Trophoblast cell (in vitro differentiated cells and primary cell): ENCODE results near the gene GJB4.
"Not testable (repeated sequence)": the region's sequence is repeated elsewhere in the genome, so short reads cannot be mapped to it uniquely, and the experiment has no call there.

Source experiments
- DNase-seq, 2 donors: peaks; one replicate each; pipeline ENCODE4 v3.0.0-alpha.2; 2016
- H2AFZ ChIP-seq: 2 replicates; pipeline ENCODE4 v1.6.1; 2013; ENCODE audit warnings: low read length, moderate library complexity, mild to moderate bottlenecking; ENCODE audit not compliant: insufficient read depth, poor library complexity
- H2AK5ac ChIP-seq: 2 replicates; pipeline ENCODE4 v1.6.1; 2013; ENCODE audit warnings: mild to moderate bottlenecking, low read length
- H2BK120ac ChIP-seq: 2 replicates; pipeline ENCODE4 v1.6.1; 2013; ENCODE audit warnings: low read length, mild to moderate bottlenecking, moderate library complexity; ENCODE audit not compliant: insufficient read depth, poor library complexity
- H2BK12ac ChIP-seq: 2 replicates; pipeline ENCODE4 v1.6.1; 2013; ENCODE audit warnings: mild to moderate bottlenecking, low read length, moderate library complexity
- H2BK5ac ChIP-seq: 2 replicates; pipeline ENCODE4 v1.6.1; 2013; ENCODE audit warnings: low read length, low read depth, moderate library complexity, mild to moderate bottlenecking; ENCODE audit not compliant: poor library complexity
- H3K14ac ChIP-seq: 2 replicates; pipeline ENCODE4 v1.6.1; 2013; ENCODE audit warnings: mild to moderate bottlenecking, low read length
- H3K18ac ChIP-seq: 2 replicates; pipeline ENCODE4 v1.6.1; 2013; ENCODE audit warnings: mild to moderate bottlenecking, low read length
- H3K23ac ChIP-seq: 2 replicates; pipeline ENCODE4 v1.6.1; 2013; ENCODE audit warnings: low read length
- H3K27ac ChIP-seq: 2 replicates; pipeline ENCODE4 v1.5.1; 2013; ENCODE audit warnings: low read depth, mild to moderate bottlenecking, inconsistent platforms, low read length, moderate library complexity
- H3K27me3 ChIP-seq: 2 replicates; pipeline ENCODE4 v1.6.1; 2013; ENCODE audit warnings: inconsistent platforms, mild to moderate bottlenecking, low read length, moderate library complexity; ENCODE audit not compliant: insufficient read depth
- H3K36me3 ChIP-seq, 2 experiments: 1 replicate in 1 of 2; 2 replicates in 1 of 2; pipeline ENCODE4 v1.6.1; 2013; ENCODE audit warnings: low read length in 2 of 2, mild to moderate bottlenecking in 2 of 2, moderate library complexity in 1 of 2; ENCODE audit not compliant: insufficient read depth in 2 of 2, control insufficient read depth in 1 of 2
- H3K4ac ChIP-seq: 2 replicates; pipeline ENCODE4 v1.6.1; 2013; ENCODE audit warnings: low read depth, mild to moderate bottlenecking, low read length, moderate library complexity
- H3K4me1 ChIP-seq, 2 experiments: 1 replicate in 1 of 2; 2 replicates in 1 of 2; pipeline ENCODE4 v1.6.1; 2013; ENCODE audit warnings: low read length in 2 of 2, mild to moderate bottlenecking in 2 of 2, moderate library complexity in 1 of 2; ENCODE audit not compliant: insufficient read depth in 2 of 2, control insufficient read depth in 1 of 2
- H3K4me2 ChIP-seq: 2 replicates; pipeline ENCODE4 v1.6.1; 2013; ENCODE audit warnings: inconsistent platforms, mild to moderate bottlenecking, low read length, moderate library complexity
- H3K4me3 ChIP-seq: 2 replicates; pipeline ENCODE4 v1.5.1; 2013; ENCODE audit warnings: mild to moderate bottlenecking, low read depth, low read length, inconsistent platforms
- H3K79me1 ChIP-seq: one replicate; pipeline ENCODE4 v1.6.1; 2013; ENCODE audit warnings: low read length
- H3K79me2 ChIP-seq: 2 replicates; pipeline ENCODE4 v1.6.1; 2013; ENCODE audit warnings: low read length, mild to moderate bottlenecking; ENCODE audit not compliant: control insufficient read depth, insufficient read depth, poor library complexity
- H3K9ac ChIP-seq: 2 replicates; pipeline ENCODE4 v1.6.1; 2013; ENCODE audit warnings: mild to moderate bottlenecking, low read length
- H3K9me3 ChIP-seq: 2 replicates; pipeline ENCODE4 v1.6.1; 2013; ENCODE audit warnings: low read depth, mild to moderate bottlenecking, control low read depth, inconsistent platforms, low read length; ENCODE audit not compliant: insufficient read depth
- H4K12ac ChIP-seq: 2 replicates; pipeline ENCODE4 v1.6.1; 2013; ENCODE audit warnings: low read depth, mild to moderate bottlenecking, low read length, moderate library complexity
- H4K8ac ChIP-seq: 2 replicates; pipeline ENCODE4 v1.6.1; 2013; ENCODE audit warnings: low read depth, mild to moderate bottlenecking, low read length, moderate library complexity
- H4K91ac ChIP-seq: one replicate; pipeline ENCODE4 v1.6.1; 2013; ENCODE audit warnings: low read depth, mild to moderate bottlenecking, low read length, moderate library complexity
- WGBS: extraction: QIAGEN DNeasy Blood & Tissue Kit; methylation state at CpG from one replicate; pipeline ENCODE4 v1.1.7; 2013; ENCODE audit warnings: missing lambda C conversion rate; ENCODE audit not compliant: insufficient read length, insufficient coverage; ENCODE audit errors: extremely low coverage; 5-methylcytosine and 5-hydroxymethylcytosine counted together

The GJB4 gene

DNA sequence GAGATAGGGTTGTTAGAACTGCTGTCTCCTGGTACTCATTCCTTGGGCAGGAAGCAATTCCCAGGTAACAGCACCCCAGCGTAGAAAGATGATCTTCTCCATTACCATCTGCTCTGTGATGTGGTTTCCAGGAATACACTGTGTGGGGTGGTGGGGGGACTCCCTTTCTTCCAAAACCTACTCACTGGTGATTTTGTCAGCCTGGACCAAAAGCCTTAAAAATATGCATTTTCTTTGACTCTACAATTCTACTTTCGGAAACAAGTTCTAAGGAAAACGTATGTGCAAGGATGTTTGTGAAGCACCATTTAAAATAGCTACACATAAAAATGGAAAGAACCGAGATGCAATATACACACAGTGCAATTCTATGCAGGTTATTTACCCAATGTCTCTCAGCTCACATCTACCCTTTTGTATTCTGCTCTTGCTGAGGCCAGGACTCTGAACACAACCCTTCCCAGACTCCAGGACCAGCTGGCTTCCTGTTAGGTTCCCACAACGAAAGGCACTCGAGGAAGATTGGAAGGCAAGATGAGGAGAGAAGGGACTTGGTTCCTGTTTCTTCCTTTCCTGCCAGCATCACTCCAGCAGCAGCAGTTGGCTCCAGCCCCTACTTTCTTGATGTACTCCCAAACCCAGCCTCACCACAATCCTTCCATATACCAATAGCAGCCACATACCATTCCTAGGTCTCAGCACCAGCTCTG lies 37.7 kb upstream of the GJB4 start:
- Histone ChIP-seq H3K14ac (no peak overlapping the region), H4K91ac (no peak overlapping the region), H3K4me3 (no peak overlapping the region), H4K8ac (no peak overlapping the region), H3K9me3 (no peaks in the 10 kb centered on the region), H4K12ac (no peak overlapping the region), H3K27ac (no peak overlapping the region), H2AFZ (no peak overlapping the region), H3K27me3 (no peaks in the 10 kb centered on the region), H3K79me1 (no peaks in the 10 kb centered on the region), H3K9ac (no peak overlapping the region), H3K36me3 (no peaks in the 10 kb centered on the region), H2BK120ac (no peak overlapping the region), H2AK5ac (no peak overlapping the region), H3K4ac (no peak overlapping the region), H2BK5ac (no peak overlapping the region), H3K18ac (no peak overlapping the region), H3K4me2 (no peak overlapping the region), H2BK12ac (no peak overlapping the region), H3K79me2 (no peaks in the 10 kb centered on the region), H3K4me1 (no peaks in the 10 kb centered on the region), H3K23ac (no peak overlapping the region)
- DNase-seq = no peak
- WGBS = no CpG with 5 or more reads among the region's 6 CpGs

DNA sequence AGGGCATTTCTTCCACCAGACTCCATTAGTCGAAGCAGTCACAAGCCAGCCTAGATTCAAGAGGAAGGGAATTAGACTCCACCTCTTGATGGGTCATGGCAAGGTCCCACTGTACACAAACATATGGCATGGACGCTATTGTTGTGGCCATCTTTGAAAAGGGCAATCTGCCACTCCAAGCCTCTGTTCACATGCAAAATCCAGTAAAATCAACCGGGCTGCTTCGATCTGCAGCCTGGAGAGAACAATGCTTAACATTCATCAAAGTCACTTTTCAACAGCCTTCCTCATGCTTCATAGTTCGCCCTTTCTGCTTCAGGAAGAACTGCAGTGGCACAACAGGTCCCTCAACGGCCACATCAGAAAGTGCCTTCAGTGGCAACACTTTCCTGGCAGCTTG lies 32.7 kb upstream of the GJB4 start:
- no peak overlapping the region for H4K8ac ChIP-seq
- no peak overlapping the region for H3K4me2 ChIP-seq
- H3K18ac ChIP-seq = no peak overlapping the region
- no peaks in the 10 kb centered on the region for H3K4me1 ChIP-seq
- H3K79me2 ChIP-seq = no peaks in the 10 kb centered on the region
- no peaks in the 10 kb centered on the region for H3K79me1 ChIP-seq
- no peak overlapping the region for H2BK120ac ChIP-seq
- no peaks in the 10 kb centered on the region for H3K36me3 ChIP-seq
- DNase-seq = no peak
- H3K23ac ChIP-seq = no peak overlapping the region
- H4K12ac ChIP-seq = no peak overlapping the region
- no peak overlapping the region for H2AK5ac ChIP-seq
- no peak overlapping the region for H4K91ac ChIP-seq
- WGBS = no CpG with 5 or more reads among the region's 6 CpGs
- peaks cover 4% of the 10 kb centered on the region for H3K9me3 ChIP-seq
- H2BK12ac ChIP-seq = no peak overlapping the region
- H3K14ac ChIP-seq = no peak overlapping the region
- no peak overlapping the region for H3K9ac ChIP-seq
- H2BK5ac ChIP-seq = no peak overlapping the region
- no peak overlapping the region for H2AFZ ChIP-seq
- no peak overlapping the region for H3K27ac ChIP-seq
- H3K27me3 ChIP-seq = no peaks in the 10 kb centered on the region
- H3K4ac ChIP-seq = no peak overlapping the region
- H3K4me3 ChIP-seq = no peak overlapping the region

DNA sequence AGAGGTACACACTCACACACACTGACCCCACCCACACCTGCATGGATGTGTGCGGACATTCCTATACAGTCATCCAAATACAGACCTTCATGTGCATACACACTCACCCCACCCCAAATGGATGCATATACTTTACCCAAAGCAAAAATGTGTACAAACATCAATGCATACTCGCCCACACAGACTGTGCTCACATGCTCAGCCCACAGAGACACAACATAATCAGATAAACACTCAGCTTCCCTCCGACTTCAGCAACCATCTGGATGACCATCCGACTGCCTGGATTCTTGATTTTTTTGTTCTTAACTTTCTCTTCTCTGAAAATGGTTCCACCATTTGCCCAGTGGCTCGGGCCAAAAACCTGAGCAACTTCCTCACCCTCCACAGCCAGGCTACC lies 29.1 kb upstream of the GJB4 start:
- Histone ChIP-seq H2AK5ac (no peak overlapping the region), H3K14ac (no peak overlapping the region), H2AFZ (no peak overlapping the region), H3K4me2 (no peak overlapping the region), H4K12ac (no peak overlapping the region), H3K79me2 (no peaks in the 10 kb centered on the region), H4K91ac (no peak overlapping the region), H3K79me1 (no peaks in the 10 kb centered on the region), H2BK5ac (no peak overlapping the region), H3K18ac (no peak overlapping the region), H3K9me3 (peaks cover 4% of the 10 kb centered on the region), H4K8ac (no peak overlapping the region), H2BK12ac (no peak overlapping the region), H3K23ac (no peak overlapping the region), H3K4me3 (peak overlapping the region; percentile 50), H2BK120ac (no peak overlapping the region), H3K4me1 (no peaks in the 10 kb centered on the region), H3K27me3 (no peaks in the 10 kb centered on the region), H3K27ac (no peak overlapping the region), H3K36me3 (no peaks in the 10 kb centered on the region), H3K4ac (no peak overlapping the region), H3K9ac (no peak overlapping the region)
- no peak for DNase-seq
- WGBS = no CpG with 5 or more reads among the region's 5 CpGs

DNA sequence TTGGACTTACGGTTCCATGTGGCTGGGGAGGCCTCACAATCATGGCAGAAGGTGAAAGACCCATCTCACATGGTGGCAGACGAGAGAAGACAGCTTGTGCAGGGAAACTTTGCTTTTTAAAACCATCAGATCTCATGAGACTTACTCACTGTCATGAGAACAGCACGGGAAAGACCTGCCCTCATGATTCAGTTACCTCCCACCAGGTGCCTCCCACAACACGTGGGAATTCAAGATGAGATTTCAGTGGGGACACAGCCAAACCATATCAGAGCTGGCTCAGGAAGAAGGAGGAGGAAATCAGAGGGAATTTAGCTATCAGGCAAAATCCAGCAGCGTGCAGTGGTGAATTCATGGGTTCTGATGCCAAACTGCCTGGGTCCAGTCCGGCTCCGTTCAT lies 26.7 kb upstream of the GJB4 start:
- not testable (repeated sequence) for H3K4ac ChIP-seq, H3K9me3 ChIP-seq, H3K4me1 ChIP-seq, H3K23ac ChIP-seq, H3K4me2 ChIP-seq, H2BK5ac ChIP-seq, H3K79me1 ChIP-seq, DNase-seq, H3K27me3 ChIP-seq, H4K12ac ChIP-seq, H2BK120ac ChIP-seq, H3K27ac ChIP-seq, H3K18ac ChIP-seq, H2BK12ac ChIP-seq, H3K4me3 ChIP-seq, H4K8ac ChIP-seq, H3K36me3 ChIP-seq, H4K91ac ChIP-seq, H3K79me2 ChIP-seq, H2AFZ ChIP-seq, H3K14ac ChIP-seq, H3K9ac ChIP-seq, H2AK5ac ChIP-seq
- no CpG with 5 or more reads among the region's 7 CpGs for WGBS
